Measurements from ENCODE around the gene DAW1. TPM values are rescaled to one million over a fixed set of nuclear protein-coding genes. Genes with fewer than 3 reads are reported as not detected.

The DAW1 gene
- total and polyA plus RNA-seq, 2 experiments from 2014 or later: 0.57 TPM; not detected in 1

DNA sequence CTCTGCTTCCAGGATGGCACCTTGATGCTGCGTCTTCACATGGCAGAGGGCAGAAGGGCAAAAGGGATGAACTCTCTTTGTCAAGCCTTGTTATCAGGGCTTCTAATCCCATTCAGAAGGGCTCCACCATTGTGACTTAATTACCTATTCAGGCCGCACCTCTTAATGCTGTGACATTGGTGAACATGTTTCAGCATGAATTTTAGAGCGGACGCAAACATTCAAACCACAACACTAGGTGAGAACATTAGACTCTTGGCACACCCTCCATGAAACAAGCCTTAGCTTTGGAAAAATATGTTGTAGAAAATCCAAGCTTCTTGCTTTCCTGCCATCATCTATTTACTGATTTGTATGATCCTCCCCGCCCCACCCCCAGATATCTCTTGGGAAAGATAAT, 17.9 kb downstream of the DAW1 start:
- no peak for TF ChIP-seq CTCF (IDR thresholded peaks at IDR 0.05; ENCODE audit: low read depth, low read length)
- no peak for DNase-seq (ENCODE audit: low read depth in 1 of 2, low spot score in 1 of 2)
- H3K36me3 ChIP-seq: no peaks in the 10 kb centered on the region
- no peak overlapping the region for H3K27ac ChIP-seq
- H3K4me1 ChIP-seq (ENCODE audit: low read depth): no peaks in the 10 kb centered on the region
- no peaks in the 10 kb centered on the region for H3K27me3 ChIP-seq
- H3K9me3 ChIP-seq (ENCODE audit: low read depth): no peaks in the 10 kb centered on the region
- H3K4me3 ChIP-seq: no peak overlapping the region

GRCh38 chr2:227890495-227891079, 19.2 kb downstream of the DAW1 start:
- Histone ChIP-seq H3K27ac (no peak overlapping the region), H3K27me3 (no peaks in the 10 kb centered on the region), H3K9me3 (ENCODE audit: low read depth) (no peaks in the 10 kb centered on the region), H3K36me3 (no peaks in the 10 kb centered on the region), H3K4me3 (no peak overlapping the region), H3K4me1 (ENCODE audit: low read depth) (no peaks in the 10 kb centered on the region)
- TF ChIP-seq CTCF (IDR thresholded peaks at IDR 0.05; ENCODE audit: low read depth, low read length): peak; percentile 51
- DNase-seq (ENCODE audit: low read depth in 1 of 2, low spot score in 1 of 2): peak; percentile 75 to 76

DNA sequence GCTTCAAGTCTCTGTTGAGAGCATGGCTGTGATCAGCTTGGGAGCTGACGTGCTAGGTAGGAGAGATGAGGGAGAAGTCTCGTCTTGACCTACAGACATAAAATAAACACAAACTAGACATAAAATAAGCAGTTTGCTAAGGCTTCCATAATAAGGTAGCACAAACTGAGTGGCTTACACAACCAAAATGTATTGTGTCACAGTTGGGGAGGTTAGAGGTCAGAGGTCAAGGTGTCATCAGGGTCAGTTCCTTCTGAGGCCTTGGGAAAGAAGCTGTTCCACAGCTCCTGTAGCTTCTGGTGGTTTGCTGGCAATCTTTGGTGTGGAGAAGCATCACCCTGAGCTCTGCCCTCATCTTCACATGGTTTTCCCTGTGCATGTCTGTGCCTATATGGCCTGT, 20.2 kb downstream of the DAW1 start:
- no peak for DNase-seq (ENCODE audit: low read depth in 1 of 2, low spot score in 1 of 2)
- Histone ChIP-seq H3K36me3 (no peaks in the 10 kb centered on the region), H3K27me3 (no peaks in the 10 kb centered on the region), H3K9me3 (ENCODE audit: low read depth) (no peaks in the 10 kb centered on the region), H3K27ac (no peak overlapping the region), H3K4me3 (no peak overlapping the region), H3K4me1 (ENCODE audit: low read depth) (no peaks in the 10 kb centered on the region)
- no peak for TF ChIP-seq CTCF (IDR thresholded peaks at IDR 0.05; ENCODE audit: low read depth, low read length)

GRCh38 chr2:227903381-227903780, 31.9 kb downstream of the DAW1 start:
- no peak overlapping the region for H3K4me3 ChIP-seq
- no peak for TF ChIP-seq CTCF (IDR thresholded peaks at IDR 0.05; ENCODE audit: low read depth, low read length)
- H3K36me3 ChIP-seq: no peaks in the 10 kb centered on the region
- H3K4me1 ChIP-seq (ENCODE audit: low read depth): no peaks in the 10 kb centered on the region
- H3K27me3 ChIP-seq: no peaks in the 10 kb centered on the region
- H3K9me3 ChIP-seq (ENCODE audit: low read depth): no peaks in the 10 kb centered on the region
- no peak for DNase-seq (ENCODE audit: low read depth in 1 of 2, low spot score in 1 of 2)
- no peak overlapping the region for H3K27ac ChIP-seq

DNA sequence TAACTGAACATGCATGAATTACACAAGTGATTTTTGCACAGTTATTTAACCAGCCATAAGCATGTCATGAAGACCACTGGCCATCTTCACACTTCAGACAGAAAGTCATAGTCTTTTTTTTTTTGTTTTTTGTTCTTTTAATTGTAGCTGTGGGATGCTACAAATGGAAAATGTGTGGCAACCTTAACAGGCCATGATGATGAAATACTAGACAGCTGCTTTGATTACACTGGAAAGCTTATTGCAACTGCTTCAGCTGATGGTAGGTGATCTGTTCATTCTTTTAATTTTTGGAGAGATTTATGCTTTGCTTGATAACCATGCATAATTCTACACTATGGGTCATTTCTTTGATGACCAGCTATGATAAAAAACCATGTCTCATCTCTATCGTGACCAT, 35.6 kb downstream of the DAW1 start:
- Histone ChIP-seq H3K4me3 (no peak overlapping the region), H3K4me1 (ENCODE audit: low read depth) (no peaks in the 10 kb centered on the region), H3K9me3 (ENCODE audit: low read depth) (no peaks in the 10 kb centered on the region), H3K36me3 (no peaks in the 10 kb centered on the region), H3K27ac (no peak overlapping the region), H3K27me3 (no peaks in the 10 kb centered on the region)
- TF ChIP-seq CTCF (IDR thresholded peaks at IDR 0.05; ENCODE audit: low read depth, low read length): no peak
- DNase-seq (ENCODE audit: low read depth in 1 of 2, low spot score in 1 of 2): peak in 1 of 2 donors; percentile 51
